ENCODE data around the gene NADSYN1. TPM values are rescaled to one million over a fixed set of nuclear protein-coding genes. Genes with fewer than 3 reads are reported as not detected.

The NADSYN1 gene
- total RNA-seq, 1 experiment from 2014 or later = 58.2 TPM

DNA sequence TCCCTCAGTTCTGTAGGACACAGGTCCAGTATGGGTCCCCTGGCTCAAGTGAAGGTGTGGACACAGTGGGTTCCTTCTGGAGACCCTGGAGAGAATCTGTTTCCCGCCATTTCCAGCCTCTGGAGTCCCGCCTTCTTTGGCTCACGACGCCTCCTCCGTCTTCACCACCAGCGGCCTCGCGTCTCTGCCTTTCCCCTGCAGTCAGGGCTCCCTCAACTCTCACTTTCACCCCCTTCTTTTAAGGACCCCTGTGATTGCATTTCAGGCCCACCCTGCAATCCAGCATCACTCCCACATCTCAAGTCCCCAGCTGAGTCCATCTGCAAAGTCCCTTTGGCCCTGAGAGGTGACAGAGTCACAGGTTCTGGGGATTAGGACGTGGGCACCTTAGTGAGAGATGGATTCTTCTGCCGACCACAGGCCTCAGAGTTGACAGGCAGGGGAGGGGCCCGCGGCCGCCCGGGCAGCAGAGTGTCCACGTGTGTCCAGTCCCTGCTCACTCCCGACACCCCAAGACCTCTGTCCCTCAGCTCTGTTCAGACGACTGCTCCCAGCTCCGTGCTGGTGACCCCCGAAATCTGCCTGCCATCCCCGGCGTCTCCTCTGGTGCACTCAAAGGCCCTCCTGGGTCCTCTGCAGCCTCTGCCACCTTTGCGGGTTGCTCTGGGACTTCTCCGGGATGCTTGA, 37.2 kb downstream of the NADSYN1 start:
- Histone ChIP-seq H3K9me3 (ENCODE audit: control insufficient read depth in 1 of 2, insufficient read depth in 1 of 2, low read depth in 1 of 2, low read length in 2 of 2) (no peaks in the 10 kb centered on the region), H3K79me2 (ENCODE audit: insufficient read depth, low read length) (no peaks in the 10 kb centered on the region), H3K27me3 (ENCODE audit: insufficient read depth, low read length) (no peaks in the 10 kb centered on the region), H3K36me3 (ENCODE audit: control insufficient read depth in 1 of 2, insufficient read depth in 2 of 2, low read length in 2 of 2) (peaks cover 0 to 7% of the 10 kb centered on the region in 2 experiments; a peak in 2 of 4 replicates), H3K4me1 (ENCODE audit: control insufficient read depth in 1 of 2, insufficient read depth in 2 of 2, low read length in 2 of 2) (peaks cover 0 to 5% of the 10 kb centered on the region in 2 experiments; a peak in 1 of 4 replicates), H4K20me1 (ENCODE audit: insufficient read depth) (no peaks in the 10 kb centered on the region), H3K4me3 (replicated peaks in 1 of 2; ENCODE audit: low read depth in 1 of 2, low read length in 2 of 2) (no peak overlapping the region), H3K9me2 (ENCODE audit: insufficient read depth) (no peaks in the 10 kb centered on the region), H3K9ac (ENCODE audit: low read length) (no peak overlapping the region), H2AFZ (ENCODE audit: low read depth, low read length, poor library complexity, severe bottlenecking) (no peak overlapping the region), H3K27ac (ENCODE audit: low read depth, low read length) (no peak overlapping the region), H3K4me2 (ENCODE audit: low read length) (no peak overlapping the region)
- RAD21 ChIA-PET (ENCODE audit: low non-redundant PET in 1 of 2, low total read pairs in 2 of 2, uncharacterized antibody in 2 of 2, unreplicated experiment in 2 of 2) = no interaction called here
- BruUV-seq (replicated peaks) = no TSS peak
- no peak for DNase-seq (ENCODE audit: low read depth, low spot score)
- ATAC-seq = no peak
- POLR2A ChIA-PET = no interaction called here
- intact Hi-C loops (cut with micrococcal nuclease) = no loop called here
- CTCF ChIA-PET = no interaction called here
- TF ChIP-seq, protein P1, sequence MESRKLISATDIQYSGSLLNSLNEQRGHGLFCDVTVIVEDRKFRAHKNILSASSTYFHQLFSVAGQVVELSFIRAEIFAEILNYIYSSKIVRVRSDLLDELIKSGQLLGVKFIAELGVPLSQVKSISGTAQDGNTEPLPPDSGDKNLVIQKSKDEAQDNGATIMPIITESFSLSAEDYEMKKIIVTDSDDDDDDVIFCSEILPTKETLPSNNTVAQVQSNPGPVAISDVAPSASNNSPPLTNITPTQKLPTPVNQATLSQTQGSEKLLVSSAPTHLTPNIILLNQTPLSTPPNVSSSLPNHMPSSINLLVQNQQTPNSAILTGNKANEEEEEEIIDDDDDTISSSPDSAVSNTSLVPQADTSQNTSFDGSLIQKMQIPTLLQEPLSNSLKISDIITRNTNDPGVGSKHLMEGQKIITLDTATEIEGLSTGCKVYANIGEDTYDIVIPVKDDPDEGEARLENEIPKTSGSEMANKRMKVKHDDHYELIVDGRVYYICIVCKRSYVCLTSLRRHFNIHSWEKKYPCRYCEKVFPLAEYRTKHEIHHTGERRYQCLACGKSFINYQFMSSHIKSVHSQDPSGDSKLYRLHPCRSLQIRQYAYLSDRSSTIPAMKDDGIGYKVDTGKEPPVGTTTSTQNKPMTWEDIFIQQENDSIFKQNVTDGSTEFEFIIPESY (IDR thresholded peaks at IDR 0.05; ENCODE audit: extremely low read depth, insufficient replicate concordance, low read length) = no peak
- TF ChIP-seq ZNF274 (IDR thresholded peaks at IDR 0.05; ENCODE audit: low read depth, low read length) (no peak), CBX3 (IDR thresholded peaks at IDR 0.05; ENCODE audit: low read depth) (no peak), SP1 (IDR thresholded peaks at IDR 0.05; ENCODE audit: low read depth) (no peak), SRF (IDR thresholded peaks at IDR 0.05; ENCODE audit: low read depth) (no peak), EZH2phosphoT487 (IDR thresholded peaks at IDR 0.05; ENCODE audit: borderline replicate concordance) (no peak), YY1 (IDR thresholded peaks at IDR 0.05; ENCODE audit: extremely low read depth, insufficient replicate concordance, low read depth, low read length) (no peak), EZH2 (IDR thresholded peaks at IDR 0.05) (no peak)
- TF ChIP-seq, protein P2, sequence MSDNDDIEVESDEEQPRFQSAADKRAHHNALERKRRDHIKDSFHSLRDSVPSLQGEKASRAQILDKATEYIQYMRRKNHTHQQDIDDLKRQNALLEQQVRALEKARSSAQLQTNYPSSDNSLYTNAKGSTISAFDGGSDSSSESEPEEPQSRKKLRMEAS (IDR thresholded peaks at IDR 0.05) = no peak

All from HCT116 (cell line).